Retina (tissue), 1 donor: ENCODE results near the gene CD3E.

Source experiments
- DNase-seq: peaks from one replicate; pipeline ENCODE4 v3.0.0-alpha.2; 2016

Gene CD3E

DNA sequence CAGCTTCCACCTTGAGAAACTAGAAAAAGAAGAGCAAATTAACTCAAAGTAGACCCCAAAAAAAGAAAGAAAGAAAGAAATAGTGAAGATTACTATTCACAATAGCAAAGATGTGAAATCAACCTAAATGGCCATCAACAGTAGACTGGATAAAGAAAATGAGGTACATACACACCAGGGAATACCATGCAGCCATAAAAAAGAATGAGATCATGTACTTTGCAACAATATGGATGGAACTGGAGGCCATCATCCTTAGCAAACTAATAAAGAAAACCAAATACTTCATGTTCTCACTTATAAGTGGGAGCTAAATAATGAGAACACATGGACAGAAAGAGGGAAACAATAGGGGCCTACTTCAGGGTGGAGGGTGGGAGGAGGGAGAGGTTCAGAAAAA lies 24.2 kb downstream of the CD3E start:
- DNase-seq: no peak

DNA sequence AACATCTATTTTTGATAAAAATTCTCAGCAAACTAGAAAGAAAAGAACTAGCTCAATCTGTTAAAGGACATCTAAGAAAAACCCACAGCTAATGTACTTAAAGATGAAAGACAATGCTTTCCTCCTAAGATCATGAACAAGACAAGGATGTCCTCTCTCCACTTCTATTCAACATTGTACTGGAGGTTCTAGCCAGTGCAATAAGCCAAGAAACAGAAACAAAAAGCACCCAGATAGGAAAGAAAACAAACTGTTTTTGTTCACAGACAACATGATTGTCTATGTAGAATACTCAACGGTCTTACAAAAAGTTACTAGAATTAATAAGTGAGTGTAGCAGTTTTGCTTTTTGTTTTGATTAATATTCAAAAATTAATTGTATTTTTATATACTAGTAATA lies 30.2 kb downstream of the CD3E start:
- DNase-seq: no peak

DNA sequence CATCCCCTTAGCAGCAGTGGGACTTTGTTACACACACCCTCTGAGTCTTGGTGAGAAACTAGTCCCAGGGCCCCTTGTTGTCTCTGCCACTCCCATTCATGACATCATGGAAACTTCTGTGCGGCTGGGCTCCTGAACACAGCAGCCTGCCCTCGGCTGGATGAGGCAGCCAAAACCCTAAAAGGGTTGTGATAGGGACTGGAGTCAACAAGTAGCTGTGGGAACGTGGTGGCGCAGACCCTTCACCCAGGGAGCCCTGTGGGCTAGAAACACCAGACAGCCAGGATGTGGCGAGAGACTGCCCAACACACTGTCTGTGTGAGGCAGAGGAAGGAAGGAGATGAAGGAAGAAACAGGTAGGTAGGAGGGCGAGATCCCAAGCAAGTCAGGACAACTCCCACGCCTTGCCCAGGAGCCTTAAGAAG lies 34.1 kb downstream of the CD3E start:
- no peak for DNase-seq

- DNase-seq: no peak
These were observed 34.9 kb downstream of the CD3E start for GRCh38 chr11:118339281-118339961.

DNA sequence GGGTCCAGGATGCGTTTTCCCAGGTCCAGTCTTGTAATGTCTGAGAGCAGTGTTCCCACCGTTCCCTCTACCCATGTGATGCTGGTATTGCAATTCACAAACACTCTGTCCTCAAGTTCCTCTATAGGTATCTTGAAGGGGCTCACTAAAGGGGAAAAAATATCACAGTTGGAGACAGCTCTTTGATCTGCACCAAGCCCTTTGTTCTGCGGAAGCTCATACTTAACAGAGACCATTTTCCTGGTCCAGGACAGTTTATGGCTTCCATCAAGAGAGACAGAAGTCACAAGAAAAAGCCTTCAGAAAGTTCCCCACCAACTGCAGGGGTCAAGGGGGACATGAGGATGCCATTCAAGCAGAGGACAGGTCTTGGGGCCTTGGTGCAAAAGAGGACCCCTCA lies 35.9 kb downstream of the CD3E start:
- no peak for DNase-seq

GRCh38 chr11:118341261-118341660 lies 36.7 kb downstream of the CD3E start:
- DNase-seq: no peak

DNA sequence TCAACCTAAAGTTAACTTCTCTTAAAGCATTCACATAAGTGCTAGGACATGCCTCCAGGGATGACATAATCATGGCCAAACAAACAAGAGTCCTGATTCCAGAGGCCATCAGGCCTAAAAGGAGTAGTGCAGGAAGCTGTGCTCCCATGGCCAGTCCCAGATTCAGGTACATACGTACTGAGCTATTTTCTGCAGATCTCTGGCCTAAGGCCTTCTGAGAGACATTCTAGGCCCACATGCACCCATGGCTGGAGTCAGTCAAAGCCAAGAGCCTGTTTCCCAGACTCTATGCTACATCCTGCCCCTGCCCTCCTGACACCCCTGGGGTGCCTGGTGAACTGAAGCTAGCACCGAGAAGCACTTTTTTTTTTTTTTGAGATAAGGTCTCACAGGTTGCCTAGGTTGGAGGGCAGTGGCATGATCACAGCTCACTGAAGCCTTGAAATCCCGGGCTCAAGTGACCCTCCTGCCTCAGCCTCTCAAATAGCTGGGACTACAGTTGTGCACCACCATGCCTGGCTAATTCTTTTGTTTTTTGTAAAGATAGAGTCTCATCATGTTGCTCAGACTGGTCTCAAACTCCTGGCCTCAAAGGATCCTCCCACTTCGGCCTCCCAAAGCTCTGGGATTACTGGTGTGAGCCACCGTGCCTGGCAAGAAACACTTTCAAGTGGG lies 37.4 kb downstream of the CD3E start:
- no peak for DNase-seq

DNA sequence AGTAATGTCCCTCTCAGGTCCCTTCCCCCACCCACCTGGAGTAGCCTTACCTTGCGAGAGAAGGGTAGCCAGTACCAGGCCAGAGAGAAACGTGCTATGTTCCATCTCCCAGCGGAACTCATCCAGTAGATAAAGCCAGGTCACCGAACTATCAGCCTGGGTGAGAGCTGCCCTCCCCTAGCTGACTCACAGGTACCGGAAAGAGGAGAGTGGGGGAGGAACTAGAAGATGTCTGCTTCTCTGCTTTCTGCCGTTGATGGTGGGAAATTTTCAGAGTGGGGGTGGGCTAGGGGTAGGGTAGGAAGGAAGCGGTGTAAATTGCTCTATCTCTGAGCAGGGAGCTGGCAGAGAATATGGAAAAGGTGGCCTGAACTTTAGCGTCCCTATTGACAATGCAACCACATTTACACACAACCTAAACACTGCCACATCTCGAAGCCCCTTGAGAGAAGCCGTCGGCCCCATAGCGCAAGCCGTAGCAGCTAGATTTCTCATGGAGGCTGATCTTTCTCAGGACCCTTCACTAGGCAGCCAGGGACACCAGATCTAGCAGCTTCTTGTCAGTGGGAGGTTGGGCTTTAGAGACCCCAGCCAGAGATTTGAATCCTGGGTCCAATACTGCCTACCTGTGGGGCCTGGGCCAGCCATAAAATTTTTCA lies 38.1 kb downstream of the CD3E start, which contains the start of gene CD3D:
Gene CD3D, minus strand, starts transcription at position 203 of the 659 bp plus-strand sequence. Its CDS starts 98 bp downstream, at position 105.
- no peak for DNase-seq

- no peak for DNase-seq
These were observed 38.7 kb downstream of the CD3E start for GRCh38 chr11:118343248-118343647.

GRCh38 chr11:118343981-118344515 lies 39.5 kb downstream of the CD3E start, which contains the start of gene CD3G:
Gene CD3G (plus strand): TSS chr11:118344344. CDS start chr11:118344424, 80 bp downstream.
- DNase-seq: no peak

DNA sequence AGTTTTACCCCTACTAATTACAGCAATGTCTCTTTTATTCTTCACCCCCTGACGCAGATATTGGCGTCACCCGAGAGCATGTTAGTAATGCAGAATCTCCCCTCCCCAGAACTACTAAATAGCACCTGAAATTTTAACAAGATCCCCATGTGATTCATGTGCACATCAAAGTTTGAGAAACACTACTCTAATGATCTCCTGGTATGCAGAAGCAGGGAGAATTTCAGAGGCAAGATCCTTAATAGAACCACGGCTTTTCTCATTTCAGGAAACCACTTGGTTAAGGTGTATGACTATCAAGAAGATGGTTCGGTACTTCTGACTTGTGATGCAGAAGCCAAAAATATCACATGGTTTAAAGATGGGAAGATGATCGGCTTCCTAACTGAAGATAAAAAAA lies 44.9 kb downstream of the CD3E start:
- no peak for DNase-seq

GRCh38 chr11:118353084-118353710 lies 48.7 kb downstream of the CD3E start:
- DNase-seq: peak; percentile 8

- DNase-seq: no peak
These were observed 53.5 kb downstream of the CD3E start for GRCh38 chr11:118358071-118358470.

GRCh38 chr11:118359295-118359958 lies 54.9 kb downstream of the CD3E start, which contains the start of gene UBE4A:
Gene UBE4A (plus strand): TSS chr11:118359600. CDS start chr11:118365081, 5,481 bp downstream.
- DNase-seq: peak; percentile 95

- DNase-seq: no peak
These were observed 60.6 kb downstream of the CD3E start for GRCh38 chr11:118364956-118365615.
